ENCODE data around the gene TMEM131L. TPM values are rescaled to one million over a fixed set of nuclear protein-coding genes. Genes with fewer than 3 reads are reported as not detected.
"Not testable (repeated sequence)": the region's sequence is repeated elsewhere in the genome, so short reads cannot be mapped to it uniquely, and the experiment has no call there.

Gene TMEM131L
- total RNA-seq, 3 donors from 2014 or later (not counting 1 experiment from before 2014, with no cell fraction given), result 67.8 to 105 (median 71.1) TPM

DNA sequence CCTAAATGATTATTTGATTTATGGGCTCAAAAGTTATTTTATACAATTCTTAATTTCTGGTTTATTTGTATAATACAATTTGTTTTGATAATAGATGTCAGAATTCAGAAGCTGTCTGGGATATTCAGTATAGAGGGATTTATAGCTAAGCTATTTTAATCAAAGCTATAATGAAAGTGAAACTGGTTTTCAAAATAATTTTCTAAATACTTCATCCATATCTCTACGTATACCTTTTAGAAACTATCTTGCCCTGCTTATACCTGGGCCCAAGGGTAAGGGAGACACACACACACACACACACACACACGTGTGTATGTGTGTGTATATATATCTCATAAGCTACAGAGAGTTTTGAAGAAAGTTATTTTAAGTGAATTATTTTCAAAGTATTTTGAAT lies 2.9 kb downstream of the TMEM131L start:
- peaks cover 8% of the 10 kb centered on the region for H3K36me3 Mint-ChIP-seq
- H3K4me3 Mint-ChIP-seq, result peak overlapping the region; percentile 96
- peaks cover 77 to 83% of the 10 kb centered on the region in 2 donors for H3K4me1 Mint-ChIP-seq
- ATAC-seq (no peak), DNase-seq (no peak)
- H3K4me1 ChIP-seq (ENCODE audit: control insufficient read depth, insufficient read depth, low read length), result peaks cover 50% of the 10 kb centered on the region
- no peaks in the 10 kb centered on the region for H3K9me3 ChIP-seq (ENCODE audit: control insufficient read depth, insufficient read depth, low read length)
- no peaks in the 10 kb centered on the region for H3K27me3 ChIP-seq (ENCODE audit: control insufficient read depth, insufficient read depth, low read length)
- no peak for TF ChIP-seq CTCF (IDR thresholded peaks at IDR 0.05)
- intact Hi-C loops (cut with micrococcal nuclease), result loop anchor here (10.0 kb wide), 1 partner anchor 106 kb away; no protein-coding TSS in a partner anchor
- H3K27ac Mint-ChIP-seq, result peak overlapping the region; percentile 96 to 98
- peak overlapping the region; percentile 68 for H3K4me3 ChIP-seq (ENCODE audit: low read length)
- H3K27me3 Mint-ChIP-seq (ENCODE audit: low read depth in 2 of 2), result no peaks in the 10 kb centered on the region
- peaks cover 10% of the 10 kb centered on the region for H3K36me3 ChIP-seq (ENCODE audit: control insufficient read depth, insufficient read depth, low read length)
- peak overlapping the region; percentile 76 for H3K27ac ChIP-seq (ENCODE audit: low read length)
- no CpG with 5 or more reads among the region's 2 CpGs for WGBS (ENCODE audit: insufficient coverage)
- H3K9me3 Mint-ChIP-seq, result no peaks in the 10 kb centered on the region

GRCh38 chr4:153471071-153471697 lies 5.0 kb downstream of the TMEM131L start:
- Mint-ChIP-seq H3K27ac (peak overlapping the region; percentile 96 to 98), H3K36me3 (peaks cover 15% of the 10 kb centered on the region), H3K4me1 (peaks cover 70 to 83% of the 10 kb centered on the region in 2 donors), H3K4me3 (peak overlapping the region; percentile 82)
- ATAC-seq; H3K9me3 Mint-ChIP-seq; H3K27me3 ChIP-seq (ENCODE audit: control insufficient read depth, insufficient read depth, low read length); H3K9me3 ChIP-seq (ENCODE audit: control insufficient read depth, insufficient read depth, low read length); H3K27me3 Mint-ChIP-seq (ENCODE audit: low read depth in 2 of 2): not testable (repeated sequence)
- peak overlapping the region; percentile 81 for H3K27ac ChIP-seq (ENCODE audit: low read length)
- H3K36me3 ChIP-seq (ENCODE audit: control insufficient read depth, insufficient read depth, low read length), result peaks cover 26% of the 10 kb centered on the region
- peak in 1 of 2 donors; percentile 49 for DNase-seq
- peaks cover 44% of the 10 kb centered on the region for H3K4me1 ChIP-seq (ENCODE audit: control insufficient read depth, insufficient read depth, low read length)
- peak overlapping the region; percentile 15 for H3K4me3 ChIP-seq (ENCODE audit: low read length)
- intact Hi-C loops (cut with micrococcal nuclease), result loop anchor here (2.0 kb wide), 1 partner anchor 52 kb away; no protein-coding TSS in a partner anchor
- 67% methylated on average over 9 of the region's 9 CpGs for WGBS (ENCODE audit: insufficient coverage)

DNA sequence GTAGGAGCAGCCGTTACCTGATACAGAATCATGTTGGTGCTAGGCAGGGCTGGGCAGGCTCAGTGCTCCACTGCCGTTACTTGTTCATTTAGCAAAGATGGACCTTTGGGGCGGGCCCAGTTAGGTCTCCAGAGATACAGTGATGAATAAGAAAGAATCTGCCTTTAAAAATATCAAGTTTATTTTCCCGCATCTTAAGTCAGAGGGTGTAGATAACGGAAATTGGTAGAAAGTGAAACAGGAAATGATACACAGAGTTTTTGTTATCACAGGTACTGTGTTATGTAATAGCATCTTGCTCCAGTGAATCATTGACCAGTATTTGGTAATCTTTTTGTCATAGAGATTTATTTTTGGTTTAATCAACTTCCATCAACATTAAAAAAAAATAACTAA lies 5.5 kb downstream of the TMEM131L start:
- H3K36me3 ChIP-seq (ENCODE audit: control insufficient read depth, insufficient read depth, low read length), result peaks cover 30% of the 10 kb centered on the region
- peaks cover 44% of the 10 kb centered on the region for H3K4me1 ChIP-seq (ENCODE audit: control insufficient read depth, insufficient read depth, low read length)
- 36% methylated on average over 4 of the region's 5 CpGs for WGBS (ENCODE audit: insufficient coverage)
- no peak for TF ChIP-seq CTCF (IDR thresholded peaks at IDR 0.05)
- H3K9me3 ChIP-seq (ENCODE audit: control insufficient read depth, insufficient read depth, low read length), result no peaks in the 10 kb centered on the region
- Mint-ChIP-seq H3K4me3 (peak overlapping the region; percentile 82), H3K27ac (peak overlapping the region; percentile 96 to 98), H3K9me3 (no peaks in the 10 kb centered on the region), H3K27me3 (ENCODE audit: low read depth in 2 of 2) (no peaks in the 10 kb centered on the region), H3K4me1 (peaks cover 70 to 84% of the 10 kb centered on the region in 2 donors), H3K36me3 (peaks cover 15% of the 10 kb centered on the region)
- peak overlapping the region; percentile 81 for H3K27ac ChIP-seq (ENCODE audit: low read length)
- DNase-seq, result peak; percentile 33 to 76
- intact Hi-C loops (cut with micrococcal nuclease), result loop anchor here (1.0 to 2.0 kb wide), 2 partner anchors 17 to 51 kb away; no protein-coding TSS in a partner anchor
- peak; percentile 66 to 73 (median 67) for ATAC-seq
- H3K27me3 ChIP-seq (ENCODE audit: control insufficient read depth, insufficient read depth, low read length), result no peaks in the 10 kb centered on the region
- peak overlapping the region; percentile 15 for H3K4me3 ChIP-seq (ENCODE audit: low read length)

- intact Hi-C loops (cut with micrococcal nuclease), result loop anchor here (1.0 kb wide), 1 partner anchor 16 kb away; no protein-coding TSS in a partner anchor
- H3K4me3 ChIP-seq (ENCODE audit: low read length), result no peak overlapping the region
- DNase-seq, result peak in 1 of 2 donors; percentile 22
- Mint-ChIP-seq H3K9me3 (no peaks in the 10 kb centered on the region), H3K27ac (peak overlapping the region; percentile 96 to 98), H3K36me3 (peaks cover 15% of the 10 kb centered on the region), H3K4me1 (peaks cover 70 to 85% of the 10 kb centered on the region in 2 donors), H3K4me3 (peak overlapping the region; percentile 82), H3K27me3 (ENCODE audit: low read depth in 2 of 2) (no peaks in the 10 kb centered on the region)
- H3K9me3 ChIP-seq (ENCODE audit: control insufficient read depth, insufficient read depth, low read length), result no peaks in the 10 kb centered on the region
- 94% methylated on average over 5 of the region's 5 CpGs for WGBS (ENCODE audit: insufficient coverage)
- H3K36me3 ChIP-seq (ENCODE audit: control insufficient read depth, insufficient read depth, low read length), result peaks cover 32% of the 10 kb centered on the region
- no peak for TF ChIP-seq CTCF (IDR thresholded peaks at IDR 0.05)
- H3K27me3 ChIP-seq (ENCODE audit: control insufficient read depth, insufficient read depth, low read length), result no peaks in the 10 kb centered on the region
- peak overlapping the region; percentile 81 for H3K27ac ChIP-seq (ENCODE audit: low read length)
- H3K4me1 ChIP-seq (ENCODE audit: control insufficient read depth, insufficient read depth, low read length), result peaks cover 41% of the 10 kb centered on the region
- no peak for ATAC-seq
Observed at GRCh38 chr4:153472122-153473037, 6.2 kb downstream of the TMEM131L start.
